HK-2 (cell line): ENCODE measurements around the gene SORD.
"Not testable (repeated sequence)": the region's sequence is repeated elsewhere in the genome, so short reads cannot be mapped to it uniquely, and the experiment has no call there.

Experiments used
- DNase-seq: peaks from one replicate; pipeline ENCODE4 v3.0.0-alpha.2; 2018; ENCODE audit not compliant: unreplicated experiment

The SORD gene

GRCh38 chr15:45024649-45025048, 1.7 kb downstream of the SORD start:
- DNase-seq = not testable (repeated sequence)

DNA sequence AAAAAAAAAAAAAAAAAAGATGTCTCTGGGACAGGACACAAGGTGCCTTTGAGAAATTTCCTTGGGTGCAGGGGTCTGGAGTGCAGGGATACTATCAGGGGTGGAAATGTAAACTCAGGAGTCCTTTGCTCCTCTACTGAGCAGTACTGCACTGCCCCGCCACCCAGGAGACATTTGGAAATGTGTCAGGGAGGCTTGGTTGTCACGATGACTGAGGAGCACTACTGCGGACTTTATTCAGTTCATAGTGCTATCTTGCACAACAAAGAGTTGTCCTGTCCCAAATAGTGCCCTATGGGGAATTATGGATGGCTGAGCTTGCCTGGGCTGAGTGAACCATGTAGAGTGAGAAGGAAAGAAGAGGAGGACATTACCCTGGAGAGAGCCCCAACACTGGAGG, 2.6 kb downstream of the SORD start:
- DNase-seq = not testable (repeated sequence)

DNA sequence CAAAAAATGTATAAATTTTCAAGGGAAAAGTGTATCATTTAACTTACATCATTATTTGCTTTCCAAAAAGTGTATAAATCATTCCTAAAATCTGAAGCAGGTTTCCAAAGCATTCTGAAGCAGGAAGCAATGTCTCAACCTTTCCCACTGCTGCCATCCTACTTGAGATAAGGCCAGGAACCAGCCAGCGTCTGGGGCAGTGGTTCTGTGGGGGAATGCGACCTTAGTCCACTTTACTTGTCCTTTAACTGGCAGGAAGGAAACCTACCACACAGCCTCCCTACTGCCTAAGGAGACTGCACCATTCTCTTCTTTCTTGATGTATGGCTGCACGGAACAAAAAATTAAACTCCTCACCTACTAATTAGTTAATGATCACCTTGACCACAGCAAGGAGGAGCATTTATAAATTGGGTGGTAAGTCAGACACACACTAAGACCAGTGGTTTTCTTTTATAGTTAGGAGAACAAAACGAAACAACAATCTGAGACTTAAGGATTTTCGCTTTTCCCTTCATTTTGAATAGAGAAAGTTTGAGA, 3.7 kb downstream of the SORD start:
- DNase-seq = no peak

- DNase-seq = no peak
Measured at GRCh38 chr15:45027220-45027619, 4.2 kb downstream of the SORD start.

GRCh38 chr15:45030743-45031142, 7.7 kb downstream of the SORD start:
- no peak for DNase-seq

- not testable (repeated sequence) for DNase-seq
Measured at GRCh38 chr15:45031522-45032028, 8.6 kb downstream of the SORD start.

DNA sequence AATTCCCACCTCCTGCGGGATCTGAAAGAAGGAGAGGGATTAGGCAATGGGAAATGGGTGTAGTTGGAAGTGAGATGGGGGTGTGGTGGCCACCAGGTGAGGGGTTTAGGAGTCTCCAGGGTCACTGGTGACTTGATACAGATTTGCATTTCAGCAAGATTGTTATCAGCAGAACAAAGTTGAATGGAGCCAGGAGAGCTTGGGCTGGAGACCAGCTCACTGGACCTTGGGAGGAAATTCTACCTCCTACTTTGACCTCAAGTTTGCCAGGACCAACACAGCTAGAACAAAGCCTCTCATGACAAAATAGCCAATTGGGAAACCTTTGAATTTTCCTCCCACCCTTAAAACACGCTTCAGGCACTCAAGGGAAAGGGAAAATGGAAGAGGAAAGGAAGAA, 9.5 kb downstream of the SORD start:
- not testable (repeated sequence) for DNase-seq

DNA sequence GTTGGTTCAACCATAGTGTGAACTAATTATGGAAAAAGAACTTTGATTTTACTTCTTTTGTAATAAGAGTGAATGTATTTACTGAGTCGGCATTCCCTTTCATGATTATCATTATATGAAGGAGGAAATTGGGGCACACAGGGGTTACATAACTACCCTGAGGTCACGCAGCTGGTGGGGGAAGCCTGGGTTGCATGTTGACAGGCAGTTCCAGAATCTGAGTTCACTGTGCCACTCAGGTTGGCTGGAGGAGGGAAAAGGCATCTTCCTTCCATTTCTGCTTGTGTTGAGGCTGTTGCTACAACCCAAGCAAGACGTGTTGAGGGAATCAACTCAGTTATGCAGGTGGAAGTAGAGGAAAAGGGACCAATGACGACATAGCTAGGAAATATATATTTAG, 11.1 kb downstream of the SORD start:
- not testable (repeated sequence) for DNase-seq

GRCh38 chr15:45034600-45035375, 11.8 kb downstream of the SORD start:
- DNase-seq = not testable (repeated sequence)

- DNase-seq = peak; percentile 35
Measured at GRCh38 chr15:45036812-45037781, 14.1 kb downstream of the SORD start.

DNA sequence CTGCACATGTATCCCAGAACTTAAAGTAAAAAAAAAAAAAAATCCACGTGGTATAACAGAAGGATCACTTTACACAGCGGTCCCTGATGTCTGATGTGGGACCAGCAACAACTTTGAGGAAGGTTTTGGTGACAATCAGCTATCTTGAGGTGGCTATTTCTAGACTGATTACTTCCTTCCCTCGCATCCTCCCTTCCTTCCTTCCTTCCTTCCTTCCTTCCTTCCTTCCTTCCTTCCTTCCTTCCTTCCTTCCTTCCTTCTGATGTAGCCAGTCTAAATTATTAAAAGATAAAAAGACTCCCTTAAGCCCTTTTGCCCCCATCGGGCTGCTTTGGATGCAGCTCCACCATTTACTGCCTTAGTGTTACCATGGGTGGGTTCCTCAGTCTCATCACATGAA, 14.9 kb downstream of the SORD start:
- no peak for DNase-seq

GRCh38 chr15:45040396-45040795, 17.4 kb downstream of the SORD start:
- DNase-seq = not testable (repeated sequence)

DNA sequence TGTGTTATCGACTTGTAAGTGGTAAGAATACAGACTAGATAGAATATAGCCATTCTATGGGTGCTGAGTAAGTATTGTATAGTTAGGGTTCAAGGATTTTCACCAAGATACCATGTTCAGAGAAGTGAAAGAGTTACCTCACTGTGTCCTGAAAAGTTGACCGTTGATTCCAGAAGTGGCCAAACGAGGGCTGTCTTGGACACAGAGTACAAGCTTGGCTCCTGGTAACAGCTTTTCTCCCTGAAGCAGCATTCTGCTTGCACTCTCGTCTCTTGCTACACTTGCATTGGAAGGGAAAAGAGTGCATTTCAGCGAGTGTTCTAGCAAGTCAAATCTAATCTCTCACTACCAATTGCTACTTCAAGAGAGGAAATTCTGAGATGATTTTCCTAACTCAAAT, 18.5 kb downstream of the SORD start:
- DNase-seq = not testable (repeated sequence)

- not testable (repeated sequence) for DNase-seq
Measured at GRCh38 chr15:45042859-45043258, 19.9 kb downstream of the SORD start.

- DNase-seq = not testable (repeated sequence)
Measured at GRCh38 chr15:45044270-45044669, 21.3 kb downstream of the SORD start.

DNA sequence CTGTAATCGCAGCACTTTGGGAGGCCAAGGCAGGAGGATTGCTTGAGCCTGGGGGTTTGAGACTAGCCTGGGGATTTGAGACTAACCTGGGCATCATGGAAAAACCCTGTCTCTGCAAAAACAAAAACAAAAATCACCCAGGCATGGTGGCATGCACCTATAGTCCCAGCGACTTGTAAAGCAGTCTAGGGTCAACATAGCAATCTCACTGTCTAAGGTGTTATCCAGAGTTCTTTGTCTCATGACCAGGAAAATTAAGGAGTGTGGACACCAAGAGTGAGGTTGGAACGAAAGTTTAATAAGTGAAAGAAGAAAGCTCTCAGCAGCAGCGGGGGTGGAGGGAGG, 25.4 kb downstream of the SORD start:
- not testable (repeated sequence) for DNase-seq

DNA sequence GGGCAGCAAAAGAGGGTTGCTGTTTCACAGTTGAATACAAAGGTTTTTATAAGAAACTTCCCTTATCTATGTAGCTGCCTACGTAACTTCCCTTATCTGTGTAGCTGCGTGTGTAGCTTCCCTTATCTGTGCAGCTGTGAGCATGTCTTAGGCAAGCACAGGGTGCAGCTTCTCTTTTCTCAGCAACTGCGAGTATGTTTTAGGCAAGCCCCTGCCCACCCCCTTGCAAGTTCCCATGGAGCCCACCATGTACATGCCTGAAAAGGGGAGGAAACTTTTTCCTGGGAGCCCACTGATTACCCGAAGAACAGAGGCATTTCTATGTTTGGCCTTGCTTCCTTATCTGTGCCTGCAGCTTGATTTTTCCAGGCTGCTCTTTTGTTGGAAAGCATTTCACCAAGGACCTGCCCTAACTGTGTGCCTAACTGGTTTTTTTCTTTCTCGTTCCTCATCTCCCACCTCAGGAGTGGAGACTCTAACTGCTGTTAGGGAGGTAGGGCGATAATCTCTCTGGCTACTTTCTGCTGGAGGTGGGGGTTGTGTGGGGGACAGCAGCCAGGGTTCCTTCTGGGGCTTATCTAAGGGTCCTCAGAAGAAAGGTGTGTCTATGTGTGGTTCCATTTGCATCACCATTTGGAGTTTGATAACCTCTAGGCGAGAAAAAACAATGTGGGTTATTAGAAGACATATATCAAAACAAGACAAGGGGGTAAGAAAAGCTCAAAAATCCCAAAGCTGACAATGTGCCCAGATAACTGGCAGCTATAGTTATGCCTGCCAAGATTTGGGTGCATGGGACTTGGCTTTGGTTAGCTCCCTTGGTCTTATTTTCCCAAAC, 26.0 kb downstream of the SORD start:
- DNase-seq = no peak

DNA sequence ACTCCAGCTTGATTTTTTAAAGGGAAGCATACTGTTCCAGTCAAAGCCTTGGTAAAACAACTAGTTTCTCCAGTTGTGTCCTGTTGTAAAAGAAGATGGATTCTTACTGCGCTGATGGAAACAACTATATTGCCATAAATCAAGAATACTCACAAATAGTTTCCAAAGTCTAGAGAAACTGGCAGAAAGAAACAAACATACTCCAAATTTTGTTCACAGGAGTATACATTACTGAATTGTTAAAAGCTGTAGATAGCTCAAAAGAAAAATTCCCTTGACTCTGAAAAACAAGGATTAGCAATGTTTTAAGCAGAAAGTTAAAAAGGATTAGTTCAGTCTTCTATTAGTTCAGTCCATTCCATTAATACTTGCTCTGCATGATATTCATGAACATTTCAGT, 27.6 kb downstream of the SORD start:
- DNase-seq = no peak

GRCh38 chr15:45052676-45053075, 29.7 kb downstream of the SORD start:
- not testable (repeated sequence) for DNase-seq

- not testable (repeated sequence) for DNase-seq
Measured at GRCh38 chr15:45058690-45059675, 36.0 kb downstream of the SORD start.
